HG02798 (cell line): Measurements from ENCODE around the gene ERP27.
A peak's percentile ranks its signal among the peaks of the same experiment; 100 is the strongest.

ENCODE experiments used
- ATAC-seq: cut with Tn5 transposase; IDR thresholded peaks from one replicate; pipeline ENCODE4 v1.9.1; 2021; ENCODE audit warnings: mild to moderate bottlenecking; ENCODE audit not compliant: unreplicated experiment, poor library complexity

ERP27 gene

GRCh38 chr12:14910090-14910915 lies 28.0 kb downstream of the ERP27 start:
- no peak for ATAC-seq

- ATAC-seq: no peak
These were observed 30.4 kb downstream of the ERP27 start for GRCh38 chr12:14907953-14908352.

- ATAC-seq: no peak
These were observed 32.2 kb downstream of the ERP27 start for GRCh38 chr12:14906114-14906513.

- no peak for ATAC-seq
These were observed 32.9 kb downstream of the ERP27 start for GRCh38 chr12:14905269-14906004.

GRCh38 chr12:14904854-14905253 lies 33.5 kb downstream of the ERP27 start:
- no peak for ATAC-seq

GRCh38 chr12:14903386-14904098 lies 34.8 kb downstream of the ERP27 start:
- no peak for ATAC-seq

- no peak for ATAC-seq
These were observed 35.9 kb downstream of the ERP27 start for GRCh38 chr12:14902465-14902864.

- ATAC-seq: no peak
These were observed 37.1 kb downstream of the ERP27 start for GRCh38 chr12:14901228-14901562.

GRCh38 chr12:14900521-14901227 lies 37.7 kb downstream of the ERP27 start:
- ATAC-seq: no peak

GRCh38 chr12:14896521-14897169 lies 41.7 kb downstream of the ERP27 start:
- ATAC-seq: no peak

- ATAC-seq: no peak
These were observed 44.7 kb downstream of the ERP27 start for GRCh38 chr12:14893506-14894250.

GRCh38 chr12:14892726-14893505 lies 45.4 kb downstream of the ERP27 start:
- ATAC-seq: no peak

GRCh38 chr12:14890701-14891100 lies 47.6 kb downstream of the ERP27 start:
- ATAC-seq: no peak

GRCh38 chr12:14886271-14886670 lies 52.1 kb downstream of the ERP27 start:
- no peak for ATAC-seq

GRCh38 chr12:14885718-14886221 lies 52.6 kb downstream of the ERP27 start, which contains the start of gene MGP:
Gene MGP (minus strand): TSS chr12:14885854. CDS start chr12:14885791, 63 bp downstream.
- ATAC-seq: no peak

- peak; percentile 98 for ATAC-seq
These were observed 53.9 kb downstream of the ERP27 start for GRCh38 chr12:14884458-14884878.

GRCh38 chr12:14883686-14884085 lies 54.7 kb downstream of the ERP27 start:
- ATAC-seq: no peak

GRCh38 chr12:14880890-14881453 lies 57.4 kb downstream of the ERP27 start:
- ATAC-seq: no peak
